NCI-H526 treated with DMSO at 0.1 percent for 48 hours (cell line): Measurements from ENCODE around the gene FBXO36.
A peak's percentile ranks its signal among the peaks of the same experiment; 100 is the strongest.
"Not testable (repeated sequence)": the region's sequence is repeated elsewhere in the genome, so short reads cannot be mapped to it uniquely, and the experiment has no call there.

Experiments used
- DNase-seq: peaks from one replicate; lab custom pipeline; 2025; lab: John Stamatoyannopoulos, UW

Gene FBXO36

DNA sequence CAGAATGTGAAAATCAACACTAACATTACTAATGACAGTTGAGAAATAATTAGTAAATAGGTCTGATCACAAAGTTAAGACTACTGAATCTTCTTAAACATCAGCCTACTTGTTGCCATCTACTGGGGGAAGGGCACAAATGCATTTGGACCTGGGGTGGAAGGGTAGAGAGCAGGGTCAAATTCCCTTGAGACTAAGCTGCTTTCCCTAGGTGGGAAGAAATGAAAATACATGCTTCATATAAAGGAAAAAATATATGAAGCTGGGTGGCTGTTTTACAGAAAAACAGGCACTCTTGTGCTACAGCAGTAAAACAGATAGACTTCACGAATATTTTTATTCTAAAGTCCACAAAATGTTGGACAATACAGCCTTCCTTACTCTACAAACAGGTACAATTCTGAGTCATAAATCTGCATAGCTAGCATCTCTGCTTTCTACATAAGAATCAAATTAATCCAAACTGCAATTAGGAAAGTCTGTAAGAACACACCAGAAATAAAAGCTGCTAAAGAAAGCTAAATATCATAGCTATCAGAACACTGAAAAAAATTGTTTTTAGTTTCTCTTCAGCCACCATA, 11.4 kb upstream of the FBXO36 start:
- peak; percentile 13 for DNase-seq

GRCh38 chr2:229914171-229914570, 8.1 kb upstream of the FBXO36 start:
- DNase-seq = no peak

GRCh38 chr2:229917793-229918192, 4.5 kb upstream of the FBXO36 start:
- no peak for DNase-seq

GRCh38 chr2:229920011-229920641, 2.2 kb upstream of the FBXO36 start:
- no peak for DNase-seq

GRCh38 chr2:229921101-229921891, 1.0 kb upstream of the FBXO36 start:
- peak; percentile 41 for DNase-seq

- peak; percentile 90 for DNase-seq
Measured at GRCh38 chr2:229921892-229922448, 333 bp upstream of the FBXO36 start, which contains the start of gene TRIP12. TSS of gene TRIP12 (minus strand) at chr2:229922009. CDS start at chr2:229880079, 41,930 bp downstream.

DNA sequence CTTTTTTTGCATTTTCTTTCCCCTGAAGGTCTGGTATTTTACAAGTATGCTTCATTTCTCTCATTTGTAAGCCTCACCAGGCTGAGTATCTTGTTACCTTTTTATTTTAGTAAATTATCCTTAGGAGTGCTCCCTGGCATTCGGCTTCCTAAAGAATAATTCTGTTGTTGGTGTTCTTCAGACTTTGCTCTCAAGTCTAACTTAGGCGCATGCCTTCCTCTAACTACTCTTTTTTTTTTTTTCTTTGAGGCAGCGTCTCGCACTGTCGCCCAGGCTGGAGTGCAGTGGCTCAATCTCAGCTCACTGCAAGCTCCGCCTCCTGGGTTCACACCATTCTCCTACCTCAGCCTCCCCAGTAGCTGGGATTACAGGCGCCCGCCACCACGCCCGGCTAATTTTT, 2.2 kb downstream of the FBXO36 start:
- not testable (repeated sequence) for DNase-seq

DNA sequence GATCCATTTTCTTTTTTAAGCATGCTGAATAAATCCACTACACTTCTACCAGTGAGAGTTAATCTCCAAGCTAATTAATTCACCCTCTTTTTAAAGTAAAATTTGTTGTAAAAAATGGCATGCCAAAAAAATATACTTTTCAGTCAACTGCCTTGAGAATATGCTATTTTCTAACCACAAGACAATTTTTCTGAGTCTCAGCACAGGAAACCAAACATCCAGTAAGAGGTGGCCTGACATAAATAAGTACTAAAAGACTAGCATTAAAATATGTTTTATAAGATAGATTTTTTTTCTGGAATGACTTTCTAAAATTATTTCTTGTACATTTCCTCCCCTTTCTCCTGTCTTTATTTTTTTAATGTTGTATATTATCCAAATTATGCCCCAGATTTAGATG, 2.9 kb downstream of the FBXO36 start:
- no peak for DNase-seq

DNA sequence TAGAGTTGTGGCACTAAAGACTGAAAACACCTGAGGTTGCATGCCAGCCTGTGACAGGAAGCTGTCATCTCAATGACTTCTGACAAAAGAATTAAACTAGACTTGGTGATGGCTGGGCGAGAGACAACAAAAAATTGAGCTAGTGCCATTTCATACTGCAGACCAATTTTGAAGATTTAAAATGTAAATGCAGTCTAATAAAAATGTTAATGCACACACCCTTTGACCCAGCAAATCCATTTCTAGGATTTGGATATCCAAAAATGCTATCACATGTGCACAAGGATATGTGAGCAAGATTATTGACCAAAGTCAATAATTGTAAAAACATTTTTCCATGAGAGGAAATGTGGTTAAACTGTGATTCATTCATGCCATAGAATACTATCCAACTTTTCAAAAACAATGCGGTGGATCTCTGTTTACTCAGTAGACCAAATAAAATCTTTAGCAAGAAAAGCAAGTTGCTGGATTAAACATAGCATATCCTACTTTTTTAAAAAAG, 5.6 kb downstream of the FBXO36 start:
- no peak for DNase-seq

DNA sequence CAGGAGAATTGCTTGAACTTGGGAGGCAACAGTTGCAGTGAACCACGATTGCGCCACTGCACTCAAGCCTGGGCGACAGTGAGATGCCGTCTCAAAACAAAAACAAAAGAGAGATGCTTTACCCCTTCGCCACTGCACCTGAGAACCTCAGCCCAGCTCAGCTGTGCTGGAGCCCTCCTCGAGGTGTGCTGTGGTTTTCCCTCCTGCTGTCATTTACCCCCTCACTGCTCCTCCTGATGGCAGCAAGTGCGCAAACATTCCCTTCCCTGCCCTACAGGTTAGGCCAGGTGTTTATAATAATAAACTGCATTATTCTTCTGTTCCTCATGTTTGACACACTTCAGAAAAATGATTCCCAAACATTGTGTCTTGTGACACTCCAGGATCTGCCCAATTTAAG, 8.4 kb downstream of the FBXO36 start:
- DNase-seq = no peak

- no peak for DNase-seq
Measured at GRCh38 chr2:229931241-229931640, 8.9 kb downstream of the FBXO36 start.

DNA sequence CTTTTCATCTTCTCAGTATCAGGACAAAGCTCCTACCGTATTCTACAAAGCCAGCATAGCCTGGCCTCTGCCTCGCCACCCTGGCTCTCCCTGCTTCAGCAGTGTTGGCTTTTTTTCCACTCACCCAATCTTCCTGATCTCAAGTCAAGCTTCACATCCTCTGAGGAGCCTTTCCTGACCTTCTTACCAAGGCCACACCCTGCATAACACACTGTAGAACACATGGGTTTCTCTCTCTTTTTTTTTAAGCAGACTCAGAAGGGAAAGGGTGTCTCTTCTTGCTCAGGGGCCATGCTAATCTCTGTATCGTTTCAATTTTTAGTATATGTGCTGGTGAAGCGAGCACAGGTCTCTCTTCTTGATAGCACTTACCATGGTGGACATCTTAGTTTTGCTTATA, 15.2 kb downstream of the FBXO36 start:
- no peak for DNase-seq

DNA sequence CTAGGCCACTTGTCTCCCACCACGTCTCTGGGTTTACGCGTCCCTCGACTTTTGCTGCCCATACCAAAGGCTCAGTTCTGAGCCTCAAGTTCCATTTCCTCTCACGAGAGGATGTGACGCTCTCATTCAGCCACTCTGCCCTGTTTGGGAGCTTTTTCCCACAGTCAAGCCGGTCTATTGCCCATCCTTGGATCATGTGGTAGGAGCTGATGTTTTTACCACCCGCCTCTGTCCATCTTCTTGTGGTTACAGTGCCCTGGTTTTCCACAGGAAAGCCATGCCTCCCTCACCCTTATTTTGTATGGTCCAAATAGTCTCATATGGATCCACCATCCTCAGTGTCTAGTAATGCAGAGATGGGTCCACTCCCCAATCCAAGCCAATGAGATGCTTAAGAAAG, 20.4 kb downstream of the FBXO36 start:
- no peak for DNase-seq

GRCh38 chr2:229943171-229943570, 20.9 kb downstream of the FBXO36 start:
- no peak for DNase-seq

- no peak for DNase-seq
Measured at GRCh38 chr2:229943770-229944449, 21.6 kb downstream of the FBXO36 start.

GRCh38 chr2:229945975-229946374, 23.7 kb downstream of the FBXO36 start:
- DNase-seq = no peak

DNA sequence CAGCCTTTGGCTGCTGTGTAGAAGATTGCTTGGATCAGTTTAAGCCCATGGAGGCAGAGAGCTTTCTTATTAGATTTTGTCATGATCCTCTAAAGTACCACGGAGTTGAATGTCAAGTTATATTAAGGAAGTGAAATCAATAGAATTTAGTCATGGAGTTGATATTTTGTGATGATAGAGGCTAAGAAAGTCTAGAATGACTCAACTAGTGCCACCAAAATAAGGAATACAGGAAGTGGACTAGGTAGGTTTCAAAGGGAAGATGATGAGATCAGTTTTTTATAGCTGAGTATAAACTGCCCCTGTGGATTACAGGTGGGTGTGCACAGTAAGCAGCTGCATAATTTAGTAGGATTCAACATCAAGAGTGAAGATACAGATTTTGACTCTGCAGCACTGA, 25.2 kb downstream of the FBXO36 start:
- no peak for DNase-seq

GRCh38 chr2:229952256-229952835, 30.0 kb downstream of the FBXO36 start:
- DNase-seq = no peak

- DNase-seq = no peak
Measured at GRCh38 chr2:229955663-229956062, 33.4 kb downstream of the FBXO36 start.

- no peak for DNase-seq
Measured at GRCh38 chr2:229956491-229956890, 34.2 kb downstream of the FBXO36 start.

- not testable (repeated sequence) for DNase-seq
Measured at GRCh38 chr2:229963596-229963995, 41.3 kb downstream of the FBXO36 start.

GRCh38 chr2:229969921-229970320, 47.6 kb downstream of the FBXO36 start:
- DNase-seq = no peak
